ENCODE results near the gene SFMBT1.

Gene SFMBT1

GRCh38 chr3:52896613-52897012 is 149.3 kb downstream of the SFMBT1 start:
- H3K4me2 ChIP-seq (ENCODE audit: low read depth, low read length, poor library complexity, severe bottlenecking), result peak overlapping the region; percentile 80
- no peaks in the 10 kb centered on the region for H3K27me3 ChIP-seq (ENCODE audit: low read length)
- no peaks in the 10 kb centered on the region for H3K79me2 ChIP-seq (ENCODE audit: insufficient read depth, low read length)
- H4K20me1 ChIP-seq (ENCODE audit: low read depth, low read length), result no peaks in the 10 kb centered on the region
- no peak overlapping the region for H3K27ac ChIP-seq (ENCODE audit: low read depth, low read length)
- TF ChIP-seq CTCF (IDR thresholded peaks at IDR 0.05; ENCODE audit: insufficient read depth, low read length, poor library complexity, severe bottlenecking), result no peak
- TF ChIP-seq EZH2phosphoT487 (conservative IDR thresholded peaks at IDR 0.05; ENCODE audit: low read length), result no peak
- no peaks in the 10 kb centered on the region for H3K36me3 ChIP-seq (ENCODE audit: low read length)
- no peaks in the 10 kb centered on the region for H3K9me3 ChIP-seq (ENCODE audit: insufficient read depth, low read length)
- peak overlapping the region; percentile 78 for H2AFZ ChIP-seq (ENCODE audit: low read depth, low read length, severe bottlenecking)
- H3K9me2 ChIP-seq (replicated peaks; ENCODE audit: insufficient read depth, low read length), result no peaks in the 10 kb centered on the region
- H3K9ac ChIP-seq (ENCODE audit: low read length), result peak overlapping the region; percentile 73
- peak overlapping the region; percentile 75 for H3K4me3 ChIP-seq (ENCODE audit: insufficient read depth, low read length, poor library complexity, severe bottlenecking)
- no peaks in the 10 kb centered on the region for H3F3A ChIP-seq (ENCODE audit: insufficient read depth)

GRCh38 chr3:52896151-52896550 is 149.7 kb downstream of the SFMBT1 start:
- no peak overlapping the region for H3K27ac ChIP-seq (ENCODE audit: low read depth, low read length)
- H3K4me3 ChIP-seq (ENCODE audit: insufficient read depth, low read length, poor library complexity, severe bottlenecking), result peak overlapping the region; percentile 75
- H2AFZ ChIP-seq (ENCODE audit: low read depth, low read length, severe bottlenecking), result no peak overlapping the region
- H3K27me3 ChIP-seq (ENCODE audit: low read length), result no peaks in the 10 kb centered on the region
- H3F3A ChIP-seq (ENCODE audit: insufficient read depth), result no peaks in the 10 kb centered on the region
- H3K9ac ChIP-seq (ENCODE audit: low read length), result peak overlapping the region; percentile 73; the same call in 1 of the 2 replicates
- H3K9me2 ChIP-seq (replicated peaks; ENCODE audit: insufficient read depth, low read length), result no peaks in the 10 kb centered on the region
- H4K20me1 ChIP-seq (ENCODE audit: low read depth, low read length), result no peaks in the 10 kb centered on the region
- no peaks in the 10 kb centered on the region for H3K9me3 ChIP-seq (ENCODE audit: insufficient read depth, low read length)
- H3K4me2 ChIP-seq (ENCODE audit: low read depth, low read length, poor library complexity, severe bottlenecking), result peak overlapping the region; percentile 80
- no peak for TF ChIP-seq CTCF (IDR thresholded peaks at IDR 0.05; ENCODE audit: insufficient read depth, low read length, poor library complexity, severe bottlenecking)
- no peak for TF ChIP-seq EZH2phosphoT487 (conservative IDR thresholded peaks at IDR 0.05; ENCODE audit: low read length)
- H3K36me3 ChIP-seq (ENCODE audit: low read length), result no peaks in the 10 kb centered on the region
- H3K79me2 ChIP-seq (ENCODE audit: insufficient read depth, low read length), result no peaks in the 10 kb centered on the region

GRCh38 chr3:52895418-52895817 is 150.5 kb downstream of the SFMBT1 start:
- Histone ChIP-seq H3F3A (ENCODE audit: insufficient read depth) (no peaks in the 10 kb centered on the region), H3K9me2 (replicated peaks; ENCODE audit: insufficient read depth, low read length) (no peaks in the 10 kb centered on the region), H3K27me3 (ENCODE audit: low read length) (no peaks in the 10 kb centered on the region), H3K4me3 (ENCODE audit: insufficient read depth, low read length, poor library complexity, severe bottlenecking) (no peak overlapping the region), H3K4me2 (ENCODE audit: low read depth, low read length, poor library complexity, severe bottlenecking) (no peak overlapping the region), H4K20me1 (ENCODE audit: low read depth, low read length) (no peaks in the 10 kb centered on the region), H3K9me3 (ENCODE audit: insufficient read depth, low read length) (no peaks in the 10 kb centered on the region), H3K27ac (ENCODE audit: low read depth, low read length) (no peak overlapping the region), H3K79me2 (ENCODE audit: insufficient read depth, low read length) (no peaks in the 10 kb centered on the region), H3K36me3 (ENCODE audit: low read length) (no peaks in the 10 kb centered on the region), H3K9ac (ENCODE audit: low read length) (no peak overlapping the region), H2AFZ (ENCODE audit: low read depth, low read length, severe bottlenecking) (no peak overlapping the region)
- no peak for TF ChIP-seq EZH2phosphoT487 (conservative IDR thresholded peaks at IDR 0.05; ENCODE audit: low read length)
- no peak for TF ChIP-seq CTCF (IDR thresholded peaks at IDR 0.05; ENCODE audit: insufficient read depth, low read length, poor library complexity, severe bottlenecking)

All from SU-DHL-6 (cell line).